IPS DF 4.7 (cell line): ENCODE data around the gene KIF23.
"Not testable (repeated sequence)": the region's sequence is repeated elsewhere in the genome, so short reads cannot be mapped to it uniquely, and the experiment has no call there.

Source experiments
- DNase-seq: peaks from one replicate; pipeline ENCODE4 v3.0.0-alpha.2; 2013; ENCODE audit warnings: low spot score; ENCODE audit errors: extremely low read depth

Gene KIF23

DNA sequence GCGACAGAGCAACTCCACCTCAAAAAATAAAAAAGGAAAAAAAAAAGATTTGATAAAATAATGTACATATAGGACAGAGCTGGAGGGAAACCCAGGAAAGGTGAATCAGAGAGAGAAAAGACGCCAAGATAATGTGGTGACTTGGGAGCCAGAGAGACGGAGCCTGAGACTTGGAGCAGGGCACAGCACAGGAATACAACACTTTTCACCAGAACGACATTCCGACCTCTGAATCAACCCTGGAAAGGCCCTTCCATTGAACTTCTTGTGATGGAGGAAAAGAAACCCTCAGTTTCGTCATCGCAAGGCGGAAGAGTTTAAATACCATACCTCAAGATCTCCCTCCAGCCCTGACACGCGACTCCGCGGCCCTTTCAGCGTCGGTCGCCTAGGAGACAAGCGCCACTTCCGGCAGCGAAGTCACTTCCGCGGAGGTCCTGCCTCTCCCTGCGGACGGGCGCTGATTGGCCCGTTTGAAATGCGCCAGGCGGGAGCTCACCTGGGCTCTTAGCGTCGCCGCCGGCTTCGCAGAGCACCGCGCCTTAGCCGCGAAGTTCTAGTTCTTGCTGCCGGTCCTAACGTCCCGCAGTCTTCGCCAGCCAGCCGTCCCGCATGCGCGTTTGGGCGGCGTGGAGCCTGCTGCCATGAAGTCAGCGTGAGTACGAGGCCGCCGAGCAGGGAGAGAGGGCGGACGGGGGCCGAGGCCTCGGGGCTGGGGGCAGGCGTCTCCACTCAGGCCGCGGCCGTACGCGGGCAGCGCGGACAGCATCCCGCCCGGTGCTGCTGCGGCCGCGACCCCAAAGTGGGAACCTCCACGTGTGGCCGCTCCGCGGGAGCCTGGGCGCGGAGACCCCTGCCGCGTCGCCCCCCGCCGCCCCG is at the start of gene KIF23:
Gene KIF23, plus strand, starts transcription at position 528 of the 879 bp plus-strand sequence. Its CDS starts 117 bp downstream, at position 645.
- peak; percentile 87 for DNase-seq

DNA sequence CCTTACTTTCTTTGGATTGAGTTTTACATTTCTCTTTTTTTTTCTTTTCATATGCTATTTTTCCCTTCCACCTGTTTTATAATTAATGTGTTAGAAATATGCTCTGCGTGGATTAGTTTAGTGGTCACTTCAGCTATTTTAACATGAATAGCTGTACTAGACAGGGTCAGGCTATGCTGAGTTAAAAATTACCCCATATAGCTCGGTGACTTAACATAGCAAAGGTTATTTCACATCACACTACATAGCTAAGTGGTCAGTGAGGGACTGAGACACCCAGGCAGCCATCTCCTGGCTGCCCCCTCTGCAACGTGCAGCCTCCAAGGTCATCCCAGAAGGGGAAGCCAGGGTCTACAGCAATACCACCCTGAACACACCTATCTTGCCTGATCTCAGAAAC is 46.9 kb upstream of the KIF23 start:
- no peak for DNase-seq

DNA sequence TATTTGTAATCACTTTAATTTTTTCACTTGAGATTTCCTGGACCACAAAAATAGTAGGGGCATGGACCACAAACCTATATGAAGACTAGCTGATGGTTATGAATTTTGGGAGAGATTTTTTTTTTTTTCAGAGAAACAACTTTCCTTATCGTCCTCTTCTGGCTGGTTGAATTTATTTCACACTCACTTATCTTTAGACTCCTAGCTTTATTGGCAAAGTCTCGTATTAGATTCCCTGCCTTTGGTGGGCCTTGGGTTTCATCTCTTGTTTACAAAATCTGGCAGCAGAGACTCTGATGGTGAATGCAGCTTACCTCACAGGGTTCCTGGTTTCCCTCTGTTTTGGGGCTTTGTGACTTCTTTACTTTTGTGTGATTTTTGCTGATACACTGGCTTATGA is 44.5 kb upstream of the KIF23 start:
- DNase-seq, result no peak

DNA sequence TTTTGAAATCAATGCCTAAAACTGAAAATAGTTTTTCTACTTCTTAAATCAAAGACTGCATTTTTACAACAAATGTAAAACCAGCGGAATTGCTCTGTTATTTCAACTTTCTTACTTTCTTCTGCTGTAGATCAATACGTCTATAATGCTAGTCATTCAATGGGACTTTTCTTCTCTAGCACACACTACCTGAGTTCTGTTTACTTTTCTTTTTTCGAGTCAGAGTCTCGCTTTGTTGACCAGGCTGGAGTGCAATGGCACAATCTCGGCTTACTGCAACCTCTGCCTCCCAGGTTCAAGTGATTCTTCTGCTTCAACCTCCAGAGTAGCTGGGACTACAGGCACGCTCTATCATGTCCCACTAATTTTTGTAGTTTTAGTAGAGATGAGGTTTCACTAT is 40.7 kb upstream of the KIF23 start:
- DNase-seq, result no peak

DNA sequence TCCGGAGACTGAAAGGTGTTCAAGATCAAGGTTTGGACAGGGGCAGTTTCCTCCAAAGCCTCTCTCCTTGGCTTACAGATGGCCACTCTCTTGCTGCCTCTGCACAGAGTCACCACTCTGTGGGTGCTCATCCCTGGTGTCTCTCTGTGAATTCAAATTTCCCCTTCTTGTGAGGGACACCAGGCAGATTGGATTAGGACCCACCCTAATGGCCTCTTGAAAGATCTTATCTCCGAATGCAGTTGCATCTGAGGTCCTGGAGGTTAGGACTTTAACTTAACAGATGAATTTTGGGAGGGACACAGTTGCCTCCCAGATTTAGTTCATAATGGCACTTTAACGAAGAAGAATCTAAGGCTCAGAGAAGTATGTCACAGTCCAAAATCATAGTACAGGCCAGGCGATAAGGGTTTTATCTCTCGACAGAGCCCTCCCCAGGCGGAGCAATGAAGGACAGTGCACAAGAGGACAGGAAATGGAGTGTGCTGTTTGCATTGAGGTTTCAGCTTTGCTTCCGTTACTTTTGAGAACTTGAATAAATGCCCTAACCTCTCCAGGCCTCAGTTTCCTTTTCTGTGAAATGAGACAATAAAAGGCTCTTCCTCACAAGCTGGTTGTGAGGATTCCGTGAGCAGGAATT is 38.9 kb upstream of the KIF23 start:
- DNase-seq, result no peak

DNA sequence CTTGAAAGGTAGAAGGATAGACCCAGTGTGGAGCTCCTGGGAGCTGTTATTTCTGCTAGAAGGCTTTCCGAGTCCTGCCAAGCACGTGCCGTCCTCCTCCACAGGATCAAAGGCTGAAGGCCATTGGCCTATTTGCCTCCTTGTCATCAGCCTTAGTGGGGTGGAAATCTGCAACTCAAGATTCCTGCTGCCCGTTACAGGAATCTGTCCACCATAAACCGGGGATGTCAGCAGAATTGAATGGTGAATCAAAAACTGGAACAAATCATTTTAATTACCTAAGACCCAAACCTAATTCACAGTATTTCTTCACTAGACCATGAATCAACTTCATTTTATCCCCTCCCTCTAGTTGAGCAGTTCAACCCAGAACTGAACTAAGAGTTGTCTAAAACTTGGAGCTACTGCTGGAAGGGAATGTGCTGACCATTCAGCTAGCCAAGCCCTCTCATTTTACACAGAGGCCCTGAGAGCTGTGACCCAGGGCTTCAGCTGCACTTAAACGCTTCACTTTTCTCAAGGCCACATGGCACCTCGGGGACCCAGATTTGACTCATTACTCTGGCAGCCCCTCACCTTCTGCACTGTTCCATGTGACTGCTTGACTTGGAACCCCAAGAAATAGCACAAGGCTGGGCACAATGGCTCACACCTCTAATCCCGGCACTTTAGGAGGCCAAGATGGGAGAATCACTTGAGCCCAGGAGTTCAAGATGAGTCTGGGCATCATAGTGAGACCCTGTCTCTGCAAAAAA is 36.8 kb upstream of the KIF23 start:
- DNase-seq, result no peak

DNA sequence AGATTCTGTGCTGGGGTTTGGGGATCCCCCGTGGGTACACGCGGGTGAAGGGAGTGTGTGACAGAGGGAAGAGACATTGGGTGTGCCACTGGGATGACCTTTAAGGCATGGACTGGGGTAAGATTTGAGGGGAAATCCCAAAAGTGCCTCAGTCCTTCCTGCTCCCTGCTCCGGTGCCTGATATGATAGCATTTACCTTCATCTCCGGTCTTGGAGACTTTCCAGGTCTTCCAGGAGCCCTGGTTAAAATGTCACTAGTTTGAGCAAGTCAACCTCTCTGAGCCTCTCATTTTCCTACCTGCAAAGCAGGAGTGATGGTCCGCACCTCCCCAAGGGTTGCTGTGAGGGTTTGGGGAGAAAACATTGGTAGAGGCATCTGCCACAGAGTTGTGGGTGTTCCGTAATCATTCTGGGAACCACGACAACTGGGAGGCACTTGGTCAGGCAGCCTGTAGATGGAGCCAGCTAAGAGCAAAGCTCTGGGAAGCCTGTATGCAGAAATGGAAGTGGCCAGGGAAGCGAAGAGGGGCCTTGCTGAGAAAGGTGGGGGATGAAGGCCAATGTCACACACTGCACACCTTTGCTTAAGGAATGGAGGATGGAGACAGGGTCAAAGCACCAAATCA is 33.9 kb upstream of the KIF23 start:
- no peak for DNase-seq

DNA sequence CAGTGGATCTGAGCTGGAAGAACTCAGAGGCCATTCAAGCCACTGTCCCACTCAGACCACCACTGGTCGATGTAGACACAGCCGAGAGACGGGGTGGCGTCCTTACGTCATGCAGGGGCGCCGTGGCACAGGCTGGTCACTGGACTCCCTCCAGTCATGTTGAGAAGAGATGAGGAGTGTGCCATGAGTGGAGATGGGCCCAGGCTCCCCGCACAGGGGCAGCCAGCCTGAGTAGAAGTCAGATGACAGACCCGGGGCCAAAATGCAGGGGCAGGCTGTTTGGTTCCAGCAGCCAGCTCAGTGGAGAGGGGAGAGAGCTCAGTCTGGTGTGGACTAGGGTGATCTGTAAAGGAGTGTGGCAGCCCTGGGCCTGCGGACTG is 33.4 kb upstream of the KIF23 start:
- no peak for DNase-seq

DNA sequence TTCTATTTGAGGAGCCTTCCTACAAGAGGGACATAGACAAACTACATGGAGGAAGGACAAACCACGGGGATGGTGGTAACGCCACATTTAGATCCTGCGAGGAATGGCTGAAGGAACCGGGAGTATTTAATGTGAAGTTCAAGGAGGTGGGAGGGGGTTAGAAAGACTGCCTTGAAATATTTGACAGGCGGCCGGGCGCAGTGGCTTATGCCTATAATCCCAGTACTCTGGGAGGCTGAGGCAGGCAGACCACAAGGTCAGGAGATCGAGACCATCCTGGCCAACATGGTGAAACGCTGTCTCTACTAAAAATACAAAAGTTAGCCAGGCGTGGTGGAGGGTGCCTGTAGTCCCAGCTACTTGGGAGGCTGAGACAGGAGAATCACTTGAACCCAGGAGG is 32.0 kb upstream of the KIF23 start:
- DNase-seq, result not testable (repeated sequence)

DNA sequence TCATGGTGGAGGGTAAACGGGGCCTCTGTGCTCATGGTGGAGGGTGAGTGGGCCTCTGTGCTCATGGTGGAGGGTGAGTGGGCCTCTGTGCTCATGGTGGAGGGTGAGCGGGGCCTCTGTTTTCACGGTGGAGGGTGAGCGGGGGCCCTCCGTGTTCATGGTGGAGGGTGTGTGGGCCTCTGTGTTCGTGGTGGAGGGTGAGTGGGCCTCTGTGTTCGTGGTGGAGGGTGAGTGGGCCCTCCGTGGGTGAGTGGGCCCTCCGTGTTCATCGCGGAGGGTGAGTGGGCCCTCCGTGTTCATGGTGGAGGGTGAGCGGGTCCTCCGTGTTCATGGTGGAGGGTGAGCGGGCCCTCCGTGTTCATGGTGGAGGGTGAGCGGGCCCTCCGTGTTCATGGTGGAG is 30.1 kb upstream of the KIF23 start:
- DNase-seq, result not testable (repeated sequence)

DNA sequence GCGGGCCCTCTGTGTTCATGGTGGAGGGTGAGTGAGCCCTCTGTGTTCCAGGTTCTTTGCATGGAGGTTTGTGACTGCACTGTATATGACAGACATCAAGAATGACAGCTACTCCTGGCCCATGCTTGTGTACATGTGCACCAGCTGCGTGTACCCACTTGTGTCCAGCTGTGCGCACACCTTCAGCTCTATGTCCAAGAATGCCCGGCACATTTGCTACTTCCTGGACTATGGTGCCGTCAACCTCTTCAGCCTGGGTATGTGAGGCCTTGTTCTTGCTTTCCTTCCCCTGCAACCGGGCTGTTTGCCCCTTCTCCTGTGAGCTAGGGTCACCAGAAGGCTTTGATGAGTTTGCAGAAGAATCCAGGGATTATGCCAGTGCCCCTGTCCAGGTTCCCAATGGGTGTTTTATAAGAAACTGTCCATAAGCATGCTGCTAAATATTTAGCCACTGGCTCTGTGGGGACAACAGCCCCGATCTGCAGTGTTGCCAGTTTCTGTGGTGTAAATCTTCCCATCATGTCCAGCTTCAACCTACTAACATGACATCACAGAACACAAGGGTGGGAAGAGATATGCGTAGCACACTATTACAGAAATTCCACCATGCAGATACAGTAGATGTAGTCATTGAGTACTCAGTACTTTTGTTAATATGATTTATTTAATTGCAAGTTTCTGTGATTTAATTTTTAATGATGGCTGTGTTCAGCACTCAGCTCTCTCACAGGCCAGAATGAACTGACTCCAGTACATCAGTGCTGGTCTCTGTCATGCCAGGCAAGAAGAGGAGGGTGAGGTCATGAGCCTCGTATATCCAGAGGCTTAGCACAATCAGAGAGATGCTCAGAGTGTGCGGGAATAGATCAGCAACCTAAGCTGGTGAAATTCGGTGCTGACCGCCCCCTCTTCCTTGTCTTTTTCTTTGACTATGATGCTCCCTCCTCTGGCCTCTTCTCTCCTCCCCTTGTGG is 29.2 kb upstream of the KIF23 start:
- DNase-seq, result no peak

DNA sequence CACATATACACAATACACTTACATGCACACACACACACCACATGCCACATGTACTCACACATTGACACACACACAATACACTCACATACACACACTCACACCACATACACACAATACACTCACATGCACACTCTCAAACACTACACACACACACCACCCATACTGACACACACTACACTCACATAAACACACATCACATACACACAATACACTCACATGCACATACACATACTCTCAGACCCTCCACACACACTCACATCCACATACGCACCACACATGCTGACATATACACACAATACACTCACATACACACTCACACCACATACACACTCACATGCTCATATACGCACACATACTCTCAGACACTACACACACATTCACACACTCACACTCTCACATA is 28.3 kb upstream of the KIF23 start:
- no peak for DNase-seq

DNA sequence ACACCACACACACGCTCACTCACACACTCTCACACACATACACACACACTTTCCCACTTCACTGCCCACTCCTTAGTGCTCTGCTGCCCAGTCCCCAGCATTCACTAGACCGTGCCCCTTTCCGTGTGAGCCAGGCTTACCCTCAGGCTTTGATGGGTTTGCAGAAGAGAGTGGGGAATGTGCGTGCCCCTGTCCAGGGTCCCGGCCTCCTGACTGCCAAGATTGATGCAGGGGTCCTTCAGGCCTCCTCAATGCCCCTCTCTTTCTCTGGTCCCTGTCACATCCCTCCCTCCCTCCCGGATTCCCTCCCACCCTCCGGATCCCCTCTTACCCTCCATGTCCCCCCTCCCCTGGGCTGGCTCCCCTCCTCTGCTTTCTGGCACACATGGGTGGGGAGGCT is 27.9 kb upstream of the KIF23 start:
- no peak for DNase-seq

DNA sequence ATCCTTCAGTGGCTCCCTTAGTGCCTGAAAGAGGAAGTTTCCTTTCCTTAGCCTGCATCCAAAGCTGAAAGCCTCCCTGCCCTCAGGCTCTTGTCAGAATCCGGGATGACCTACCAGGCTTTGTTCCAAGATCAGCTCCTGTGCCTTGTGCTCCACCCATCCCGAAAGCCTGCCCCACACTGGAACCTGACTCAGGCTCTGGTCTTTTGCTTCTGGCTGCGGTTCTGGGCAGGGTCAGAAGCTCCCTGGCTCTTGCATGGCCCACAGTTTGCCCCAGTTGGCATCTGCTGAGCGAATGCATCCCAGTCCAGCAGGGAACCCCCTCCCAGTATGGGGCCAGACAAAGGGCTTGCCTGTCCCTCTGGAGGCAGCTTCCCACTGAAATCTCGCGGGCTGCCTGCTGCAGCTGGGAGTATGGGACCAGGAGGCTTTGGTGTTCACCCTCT is 25.9 kb upstream of the KIF23 start:
- no peak for DNase-seq

DNA sequence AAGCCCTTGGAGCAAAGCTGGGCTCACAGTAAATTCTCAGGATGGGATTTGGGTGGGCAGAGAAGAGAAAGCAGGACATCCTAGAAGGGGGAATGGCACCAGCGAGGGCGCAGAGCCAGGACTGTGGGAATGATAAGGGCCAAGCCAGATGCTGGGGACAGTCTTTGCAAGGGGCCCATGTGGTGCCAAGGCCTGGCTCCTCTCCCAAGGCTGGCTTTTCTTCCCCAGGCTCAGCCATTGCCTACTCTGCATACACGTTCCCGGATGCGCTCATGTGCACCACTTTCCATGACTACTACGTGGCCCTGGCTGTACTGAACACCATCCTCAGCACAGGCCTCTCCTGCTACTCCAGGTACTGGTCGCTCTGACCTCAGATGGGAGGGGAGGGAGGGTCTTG is 24.7 kb upstream of the KIF23 start:
- no peak for DNase-seq

DNA sequence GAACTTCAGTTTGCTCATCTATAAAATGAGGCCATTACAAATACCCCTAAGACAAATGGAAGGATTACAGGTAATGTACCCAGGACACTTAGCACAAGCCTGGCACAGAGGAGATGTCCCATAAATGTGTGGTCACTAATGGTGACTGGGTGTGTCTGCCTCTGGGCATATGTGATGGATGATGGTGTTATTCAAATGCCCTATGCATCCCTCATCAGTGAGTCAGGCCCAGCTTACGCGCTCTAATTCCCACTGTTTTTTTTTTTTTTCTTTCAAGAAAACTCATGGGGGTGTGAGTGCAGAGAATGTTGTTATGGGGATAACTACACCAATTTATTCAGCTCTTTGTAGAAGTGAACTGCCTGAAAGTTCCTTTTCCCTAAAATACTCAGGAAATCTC is 23.6 kb upstream of the KIF23 start:
- DNase-seq, result no peak

DNA sequence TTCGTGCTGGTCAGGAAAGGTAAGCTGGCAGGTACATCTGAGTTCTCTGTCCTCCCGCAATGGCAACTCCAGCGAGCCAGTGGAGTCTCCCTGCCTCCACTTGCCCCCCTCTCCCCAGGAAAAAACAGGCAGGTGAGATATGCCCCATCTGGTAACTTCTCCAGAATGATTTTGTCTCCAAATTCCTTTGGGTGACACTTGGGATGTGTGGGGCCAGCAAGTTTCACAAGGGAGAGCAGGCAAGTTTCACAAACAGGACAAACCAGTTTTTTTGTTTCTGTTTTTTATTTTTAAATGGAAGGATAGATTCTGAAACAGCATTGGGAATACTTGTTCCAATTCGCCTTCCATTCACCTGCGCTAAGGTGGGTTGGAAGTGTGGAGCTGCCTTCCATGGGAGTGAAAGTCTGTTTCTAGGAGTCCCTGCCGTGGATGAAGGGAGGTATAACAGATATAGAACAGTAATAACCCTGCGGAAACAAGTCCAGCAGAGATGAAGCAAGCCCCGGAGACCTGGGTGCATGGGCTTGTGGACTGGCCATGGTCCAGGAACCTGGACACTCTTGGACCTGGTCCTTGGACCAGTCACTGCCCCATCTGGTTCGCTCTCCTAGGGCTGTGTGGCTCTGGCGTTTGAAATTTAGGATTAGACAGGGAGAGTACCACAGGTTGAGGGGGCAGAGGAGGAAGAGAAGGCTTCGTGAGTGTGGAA is 22.9 kb upstream of the KIF23 start:
- no peak for DNase-seq

DNA sequence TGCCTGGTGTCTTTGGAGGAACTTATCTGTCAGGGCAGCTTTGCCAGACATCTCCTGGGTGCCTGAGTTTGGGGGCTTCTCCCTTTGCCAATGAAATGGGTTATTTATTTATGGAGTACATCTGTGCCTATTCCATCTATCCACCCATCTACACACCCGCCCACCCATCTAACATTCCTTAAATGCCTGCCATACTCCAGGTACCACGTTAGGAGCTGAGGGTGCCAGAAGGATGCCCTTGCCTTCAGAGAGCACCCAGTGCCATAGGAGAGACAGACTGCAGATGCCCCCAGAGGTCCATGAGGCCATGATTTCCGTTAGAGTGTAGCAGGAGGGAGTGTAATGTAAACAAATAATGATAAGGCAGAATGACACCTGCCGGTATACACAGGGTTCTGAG is 21.8 kb upstream of the KIF23 start:
- no peak for DNase-seq

DNA sequence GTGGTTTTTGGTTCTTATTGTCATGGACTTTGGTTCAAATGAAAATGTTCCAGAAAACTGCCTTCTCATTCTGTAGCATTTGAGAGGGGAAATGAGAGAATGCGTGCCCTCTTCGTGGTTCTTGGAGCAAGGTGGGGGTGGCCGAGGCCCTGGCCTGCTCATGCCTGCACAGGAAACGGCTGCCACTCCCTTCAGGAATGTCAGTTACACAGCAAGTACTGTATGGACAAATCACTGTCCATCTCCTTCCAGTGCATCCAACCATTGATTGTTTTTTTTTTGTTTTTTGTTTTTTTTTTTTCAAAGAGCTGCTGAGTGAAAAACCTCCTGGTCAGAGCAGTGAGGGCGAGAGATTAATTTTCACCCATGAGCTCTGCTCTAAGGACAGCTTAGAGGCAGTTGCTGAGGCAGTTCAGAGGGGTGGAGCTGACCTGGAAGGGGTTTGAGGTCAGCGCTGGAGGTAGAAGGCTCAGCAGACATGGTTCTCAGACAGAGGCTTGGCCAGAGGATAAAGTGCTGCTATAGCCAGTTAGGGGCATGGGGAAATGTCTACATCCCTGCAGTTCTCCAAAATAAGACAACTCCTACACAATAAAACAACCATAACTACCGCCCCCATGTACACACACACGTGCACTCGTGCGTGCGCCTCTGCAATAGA is 20.2 kb upstream of the KIF23 start:
- no peak for DNase-seq
